NCI-H524 treated with DMSO at 0.1 percent for 48 hours (cell line): Measurements from ENCODE around the gene GNG2.

Experiments
- DNase-seq: peaks from one replicate; lab custom pipeline; 2025; lab: John Stamatoyannopoulos, UW

GNG2 gene

DNA sequence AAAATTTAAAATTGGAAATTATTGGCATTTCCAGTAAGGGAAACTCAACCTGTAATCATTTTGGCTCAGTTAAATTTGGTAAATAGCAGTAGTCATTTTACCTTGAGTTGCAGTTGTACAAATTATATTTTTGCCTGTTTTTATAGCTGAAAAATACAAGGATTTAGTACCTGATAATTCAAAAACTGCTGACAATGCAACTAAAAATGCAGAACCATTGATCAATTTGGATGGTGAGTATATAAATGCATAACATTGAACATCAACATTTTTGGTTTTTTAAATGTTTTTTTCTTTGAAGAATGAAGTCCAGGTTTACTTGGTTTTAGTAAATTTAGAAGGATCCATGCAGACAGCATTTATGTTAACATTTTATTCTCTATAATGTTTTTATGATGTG is 137.9 kb downstream of the GNG2 start:
- no peak for DNase-seq

DNA sequence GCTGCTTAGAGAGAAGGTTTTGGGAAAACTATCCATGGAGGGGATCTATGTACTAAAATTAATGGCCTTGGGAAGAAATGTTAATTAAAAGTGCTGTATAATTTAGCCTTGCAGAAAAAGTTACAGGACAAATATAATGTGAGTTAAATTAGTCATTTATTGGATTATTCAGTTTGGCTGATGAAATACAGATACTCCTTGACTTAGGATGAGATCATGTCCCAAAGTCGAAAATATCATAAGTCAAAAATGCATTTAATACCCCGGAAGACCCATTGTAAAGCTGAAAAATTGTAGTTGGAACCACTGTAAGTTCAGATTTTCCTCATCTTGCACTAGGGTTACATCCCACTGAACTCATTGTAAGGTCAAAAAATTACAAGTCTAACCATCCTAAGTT is 138.7 kb downstream of the GNG2 start:
- DNase-seq: no peak

DNA sequence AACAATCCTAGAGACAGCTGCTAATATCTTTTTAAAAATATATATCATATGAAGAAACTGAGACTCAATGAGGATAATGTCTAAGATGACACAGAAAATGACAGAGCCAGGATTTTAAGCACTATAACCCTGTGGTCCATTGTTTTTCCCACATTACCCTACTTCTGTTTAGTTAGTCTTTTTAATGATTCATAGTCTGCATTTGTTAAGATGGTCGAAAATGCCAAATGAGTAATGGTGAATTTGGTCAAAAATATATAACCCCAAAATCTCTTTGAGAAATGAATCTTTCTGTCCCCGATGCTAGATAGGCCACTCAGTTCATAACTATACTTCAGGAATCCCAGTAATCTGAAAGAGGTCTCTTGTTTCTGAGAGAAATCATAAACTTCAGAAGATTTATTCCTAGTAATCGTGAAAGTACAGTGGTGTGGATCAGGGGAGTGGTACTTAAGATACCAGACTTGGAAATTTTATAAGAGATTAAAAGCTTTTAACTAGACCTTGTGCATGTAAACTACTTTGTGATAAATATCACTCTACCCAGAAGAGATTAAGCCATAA is 139.7 kb downstream of the GNG2 start:
- DNase-seq: no peak

DNA sequence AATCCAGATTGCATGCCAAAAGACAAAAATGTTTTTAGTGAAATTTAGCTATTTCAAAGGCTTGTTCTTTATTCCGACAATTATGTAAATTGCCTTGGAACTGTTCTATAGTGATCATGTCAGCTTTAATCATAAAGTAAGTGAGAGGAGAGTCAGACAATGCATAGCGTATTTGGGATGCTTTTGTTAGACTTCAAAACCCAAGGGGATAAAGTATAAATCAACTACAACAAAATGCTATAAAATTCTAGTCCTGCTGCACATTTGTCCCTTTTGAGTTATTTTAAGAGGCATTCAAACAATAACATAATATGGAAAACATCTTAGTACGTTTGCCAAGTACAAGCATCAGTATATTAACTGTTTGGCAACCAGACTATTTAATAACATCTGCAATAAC is 140.3 kb downstream of the GNG2 start:
- DNase-seq: no peak

DNA sequence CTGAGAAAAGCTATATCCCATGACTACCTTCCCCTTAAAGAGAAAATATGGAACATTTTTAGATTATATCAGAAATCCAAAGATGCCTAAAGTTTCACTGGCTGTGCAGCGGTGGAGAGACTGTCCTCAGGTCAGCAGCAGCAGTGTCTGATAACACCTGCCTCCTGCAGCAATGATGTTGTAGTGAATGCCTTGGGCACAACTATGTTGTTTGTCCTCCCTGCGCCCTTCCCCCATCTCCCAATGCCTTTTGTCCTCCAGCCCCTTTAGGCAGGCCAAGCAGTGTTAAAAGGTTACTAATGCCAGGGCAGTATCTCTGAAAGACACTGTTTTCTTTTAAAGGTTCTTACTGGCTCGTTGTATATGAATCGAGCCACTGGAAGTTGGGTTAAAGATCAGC is 142.1 kb downstream of the GNG2 start:
- no peak for DNase-seq

DNA sequence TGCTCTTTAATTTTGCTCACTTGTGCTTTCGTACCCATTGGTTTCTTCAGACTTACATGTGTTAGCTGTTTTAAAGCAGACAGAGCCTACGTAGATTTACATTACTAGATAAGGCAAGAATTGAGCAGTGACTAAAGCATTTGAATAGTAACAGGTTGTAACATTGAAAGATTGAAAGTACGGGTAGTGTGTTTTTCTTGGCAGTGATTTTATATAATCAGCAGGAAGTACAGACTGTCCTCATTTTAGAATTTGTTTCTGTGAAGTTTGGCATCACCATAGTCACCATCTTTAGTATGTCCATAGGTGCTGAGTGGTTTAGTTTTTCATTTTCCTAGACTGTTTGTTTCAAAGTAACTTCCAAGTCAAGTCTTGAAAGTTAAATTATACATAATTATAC is 142.9 kb downstream of the GNG2 start:
- no peak for DNase-seq

DNA sequence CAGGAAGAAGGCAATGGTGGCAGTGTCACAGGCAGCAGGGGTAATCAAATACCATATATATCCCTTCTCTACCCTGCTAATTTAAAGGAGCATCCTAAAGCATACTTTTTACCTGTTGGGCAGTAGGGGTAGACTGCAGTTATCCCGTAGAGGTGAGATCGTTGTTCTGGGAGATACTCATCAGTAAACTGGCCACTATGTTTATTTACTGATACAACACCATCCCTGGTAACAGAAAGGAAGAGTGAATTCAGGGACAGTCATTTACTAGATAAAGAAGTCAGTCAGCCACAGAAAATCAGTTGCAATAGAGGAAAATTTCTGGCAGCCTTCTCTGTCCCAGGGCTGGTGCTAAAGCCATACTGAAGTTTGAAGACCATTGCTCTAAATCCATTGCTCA is 145.2 kb downstream of the GNG2 start:
- DNase-seq: no peak

DNA sequence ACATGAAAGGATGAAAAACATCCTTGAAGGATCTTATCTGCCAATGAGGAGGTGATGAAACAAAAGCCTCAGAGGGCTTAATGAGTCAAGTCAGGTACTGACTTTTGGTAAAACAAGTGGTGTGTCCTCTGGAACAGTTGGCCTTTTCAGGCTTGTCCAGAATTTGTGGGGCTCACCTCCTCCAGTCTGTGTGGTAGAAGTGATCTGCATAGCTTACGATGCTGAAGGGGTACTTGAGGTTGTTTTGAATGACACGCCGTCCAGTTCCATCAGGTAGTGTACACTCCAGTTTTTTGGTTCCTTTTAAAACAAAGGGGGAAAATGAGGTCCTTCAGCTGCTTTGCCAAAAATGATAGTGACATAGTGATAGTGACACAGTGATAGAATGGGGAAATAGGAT is 145.9 kb downstream of the GNG2 start:
- no peak for DNase-seq

DNA sequence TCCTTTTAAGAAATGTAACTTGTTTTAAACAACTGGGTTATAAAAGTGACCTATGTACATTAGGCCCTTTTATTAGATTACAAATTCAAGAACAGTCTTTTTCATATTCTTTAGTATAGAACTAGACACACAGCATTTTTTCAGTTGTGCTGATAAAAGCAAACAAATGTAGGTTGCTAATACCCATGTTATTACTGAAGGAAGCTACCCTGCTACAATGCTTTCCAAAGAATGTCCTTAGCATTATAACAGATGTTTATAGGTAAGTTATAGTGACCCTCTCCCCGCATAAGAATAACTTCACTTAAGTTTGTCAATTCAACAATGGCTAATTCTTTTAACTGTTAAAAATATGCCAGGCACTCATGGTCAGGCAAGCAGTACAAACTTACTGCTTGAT is 146.8 kb downstream of the GNG2 start:
- DNase-seq: no peak

DNA sequence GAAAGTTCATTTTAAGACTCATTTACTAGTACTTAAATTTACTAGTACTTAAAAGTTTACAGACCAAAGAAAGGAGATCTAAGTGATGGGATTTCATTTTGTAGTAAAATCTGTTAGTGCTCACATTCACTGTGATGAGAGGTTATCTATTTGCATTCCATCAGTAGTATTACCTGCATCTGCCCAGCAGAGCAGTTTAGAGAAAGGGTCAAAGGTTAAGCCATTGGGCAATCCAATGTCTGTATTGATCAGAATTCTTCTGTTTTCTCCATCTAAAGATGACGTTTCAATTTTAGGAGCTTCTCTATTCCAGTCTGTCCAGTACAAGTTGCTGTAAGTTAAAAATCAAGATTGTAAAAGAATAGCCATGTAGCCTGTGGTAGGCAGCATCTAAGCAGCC is 147.2 kb downstream of the GNG2 start:
- DNase-seq: no peak

DNA sequence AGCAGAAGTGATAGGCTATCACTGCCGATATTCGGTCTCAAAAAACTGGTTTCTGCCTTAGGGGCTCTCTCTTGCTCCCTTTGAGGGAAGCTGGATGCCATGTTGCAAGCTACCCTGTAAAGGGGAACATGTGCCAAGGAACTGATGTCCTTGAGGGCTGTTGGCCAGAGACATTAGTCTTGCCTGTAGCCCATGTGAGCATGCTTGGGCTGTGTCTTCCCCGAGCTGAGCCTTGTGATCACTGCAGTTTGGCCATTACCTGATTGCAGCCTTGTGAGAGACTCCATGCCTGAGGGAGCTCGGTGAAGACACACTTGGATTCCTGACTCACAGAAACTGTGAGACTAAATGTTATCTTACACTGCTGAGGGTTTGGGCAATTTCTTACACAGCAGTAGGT is 147.7 kb downstream of the GNG2 start:
- no peak for DNase-seq

DNA sequence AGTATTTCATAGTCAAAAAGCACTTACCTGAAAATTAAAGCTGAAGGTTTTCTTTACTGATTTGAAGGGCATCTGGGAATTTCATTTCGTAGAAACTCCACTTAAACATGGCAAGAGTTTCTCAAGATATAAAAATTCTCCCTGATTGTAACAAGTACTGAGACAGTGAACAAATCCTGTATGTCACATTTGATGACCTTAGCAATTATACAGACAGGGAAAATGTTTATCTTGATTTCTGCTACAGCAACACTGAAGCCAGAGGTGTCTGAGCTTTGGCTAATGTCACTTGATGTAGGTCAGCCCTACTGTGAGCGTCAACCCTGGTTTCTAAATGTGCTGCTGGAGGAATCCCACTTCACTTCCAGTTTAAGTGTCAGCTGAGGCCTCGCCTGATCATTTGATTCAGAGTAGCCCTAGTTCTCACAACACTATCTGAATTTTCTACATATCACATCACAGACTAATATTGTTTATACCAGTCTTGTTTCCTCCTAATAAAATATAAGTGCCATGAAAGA is 149.8 kb downstream of the GNG2 start:
- DNase-seq: no peak

DNA sequence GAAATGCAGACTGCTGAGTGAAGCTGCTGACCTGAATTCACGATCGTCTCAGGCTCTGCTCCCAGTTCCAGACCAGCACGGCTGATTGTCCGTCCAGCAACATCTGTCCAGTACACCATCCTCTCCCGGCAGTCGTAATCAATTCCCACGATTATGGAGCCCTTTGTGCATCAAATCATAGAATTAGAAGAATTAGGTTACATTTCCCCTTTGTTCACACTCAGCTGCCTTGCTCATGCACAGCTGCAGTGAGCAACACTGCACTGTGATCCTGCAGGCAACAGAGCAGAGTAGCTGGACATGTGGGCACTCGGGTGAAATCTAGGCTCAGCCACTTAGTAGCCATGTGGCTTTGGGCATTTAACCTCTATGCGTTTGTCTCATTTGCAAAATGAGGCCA is 151.1 kb downstream of the GNG2 start:
- DNase-seq: no peak

DNA sequence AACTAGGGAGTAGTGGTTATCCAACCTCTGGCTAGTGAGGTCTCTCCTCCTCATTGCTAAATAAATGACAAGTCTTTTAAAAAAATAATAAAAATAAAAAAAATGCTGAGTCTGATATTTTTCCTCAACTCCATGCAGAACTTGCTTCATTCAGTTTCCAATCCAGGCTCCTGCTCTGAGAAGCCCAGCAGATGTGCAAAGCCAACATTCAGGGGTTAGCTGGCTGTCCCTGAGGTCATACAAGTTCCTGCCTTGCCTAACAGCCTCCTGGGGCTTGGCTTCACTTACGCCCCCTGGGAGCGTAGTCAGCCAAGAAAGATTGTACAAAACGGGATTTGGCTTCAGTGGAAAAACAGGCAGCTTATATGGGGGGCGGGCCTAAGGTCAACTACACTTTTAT is 152.2 kb downstream of the GNG2 start:
- no peak for DNase-seq

DNA sequence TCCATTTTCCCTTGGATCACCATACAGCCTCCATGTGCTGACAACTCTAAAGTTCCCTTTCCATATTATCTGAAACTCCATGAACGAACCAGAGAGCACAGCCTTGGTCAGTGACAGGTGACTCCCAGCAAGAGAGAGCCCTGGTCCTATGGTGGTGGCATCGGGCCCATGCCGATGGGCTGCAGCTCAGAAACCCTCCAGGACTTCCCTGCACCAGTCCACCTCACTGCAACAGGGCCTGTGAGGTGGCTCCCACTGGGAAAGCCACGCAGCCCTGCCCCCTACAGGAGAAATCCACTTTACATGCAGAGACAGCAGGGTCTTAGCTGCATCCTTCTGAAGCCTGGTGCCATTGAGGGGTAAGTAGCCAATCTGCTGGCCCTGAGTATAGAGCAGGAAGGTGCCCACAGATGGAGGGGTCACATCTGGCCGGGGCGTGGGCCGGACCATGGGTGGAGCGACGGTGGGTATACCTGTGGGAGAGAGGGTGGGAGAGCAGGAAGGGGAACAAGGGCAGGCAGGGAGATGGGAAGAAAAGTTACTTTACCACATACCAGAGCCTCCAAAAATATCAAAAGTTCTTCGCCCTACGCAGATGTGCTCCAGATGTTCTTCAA is 153.7 kb downstream of the GNG2 start:
- DNase-seq: no peak

DNA sequence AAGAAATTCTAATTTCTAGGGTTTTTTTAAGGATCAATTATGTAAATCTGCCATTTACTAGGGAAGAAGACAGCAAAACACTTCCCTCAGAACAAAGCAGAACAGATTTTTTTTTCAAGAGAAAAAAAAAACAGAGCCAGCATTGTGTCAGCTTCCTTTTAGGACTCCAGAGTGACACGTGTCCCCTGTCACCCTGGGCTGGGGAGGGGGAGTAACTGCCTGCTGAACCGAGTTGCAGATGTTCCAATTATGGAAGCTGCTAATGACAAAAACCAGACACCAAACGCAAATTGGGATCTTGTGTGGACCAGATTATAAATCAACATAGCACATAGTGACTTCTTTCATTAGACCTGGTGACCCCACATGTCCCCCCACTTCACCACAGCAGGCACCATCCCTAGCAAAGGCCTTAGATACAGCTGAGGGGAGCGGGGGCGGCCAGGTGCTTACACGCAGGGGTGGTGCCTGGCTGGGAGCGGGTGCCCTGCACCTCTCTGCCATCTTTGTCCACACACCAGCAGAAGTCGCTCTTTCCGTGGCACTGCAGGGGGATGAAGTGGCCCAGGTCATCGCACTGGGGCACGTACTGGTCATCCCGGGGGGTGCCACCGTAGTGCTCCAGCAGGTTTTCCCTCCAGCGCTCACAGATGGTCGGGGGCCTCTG is 154.3 kb downstream of the GNG2 start:
- DNase-seq: no peak

DNA sequence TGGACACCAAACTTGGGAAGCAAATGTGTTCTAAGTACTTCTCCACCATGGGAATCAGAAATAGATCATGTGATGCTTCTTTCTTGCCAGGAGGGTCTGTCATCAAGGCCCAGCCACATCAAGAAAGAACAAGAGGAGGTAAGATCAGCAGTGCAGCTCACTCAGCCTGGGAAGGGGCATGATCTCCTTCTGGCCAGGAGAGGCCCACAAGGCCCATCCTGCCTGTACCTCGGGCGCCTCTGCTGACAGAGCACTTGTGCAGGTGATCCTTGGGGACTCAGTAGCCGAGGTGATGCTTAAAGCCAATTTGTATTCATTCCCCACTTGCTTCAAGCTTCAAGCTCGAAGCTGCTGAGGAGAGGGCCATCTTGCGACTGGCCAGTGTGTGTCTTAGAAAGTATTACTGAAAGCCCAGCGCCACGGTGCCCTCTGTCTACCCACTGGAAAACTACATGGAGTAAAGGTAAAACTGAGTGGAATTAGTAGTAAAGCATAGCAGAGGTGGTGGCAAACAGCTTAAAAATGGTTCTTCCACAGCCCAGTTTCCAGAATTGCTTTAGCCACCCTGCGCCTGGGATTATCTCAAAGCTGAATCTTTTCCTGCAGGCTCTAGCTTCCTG is 155.1 kb downstream of the GNG2 start:
- peak; percentile 10 for DNase-seq

DNA sequence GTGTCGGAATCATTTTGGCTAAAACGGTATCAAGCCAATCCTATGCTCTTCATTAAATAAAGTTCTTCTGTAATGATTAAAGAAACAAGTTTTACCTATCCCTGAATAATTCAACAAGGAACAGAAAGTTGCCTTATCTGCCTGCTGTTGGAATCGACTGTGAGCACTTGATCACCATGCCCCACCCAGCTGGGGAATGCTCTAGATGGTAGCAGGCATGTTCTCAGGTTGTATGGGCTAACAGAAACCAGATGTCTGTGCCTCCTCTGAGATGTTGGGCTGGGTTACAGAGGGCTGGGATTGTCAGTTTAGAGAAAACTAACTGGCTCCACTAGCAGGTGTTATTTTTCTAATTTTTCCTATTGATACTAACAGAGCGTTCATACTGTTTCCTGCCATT is 157.8 kb downstream of the GNG2 start:
- DNase-seq: no peak

DNA sequence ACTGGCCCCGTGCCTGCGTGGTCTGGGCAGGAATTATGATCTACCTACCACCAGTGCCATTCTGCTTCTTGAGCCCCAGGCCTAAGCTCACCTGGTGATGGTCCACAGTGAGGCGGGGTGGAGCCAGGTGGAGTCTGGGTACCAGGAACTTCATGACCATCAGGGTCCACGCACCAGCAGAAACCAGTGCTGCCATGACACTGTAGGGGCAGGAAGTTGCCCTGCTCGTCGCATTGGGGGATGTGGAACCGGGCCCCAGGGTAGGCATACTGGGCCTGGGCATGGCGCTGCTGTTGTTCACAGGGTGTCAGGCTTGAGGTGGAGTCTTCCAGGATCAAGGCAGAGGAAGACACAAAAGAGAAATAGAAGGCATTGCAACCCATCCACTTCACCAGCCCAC is 158.6 kb downstream of the GNG2 start:
- DNase-seq: no peak
